ENCODE results near the gene COX4I1. TPM values are rescaled to one million over a fixed set of nuclear protein-coding genes. Genes with fewer than 3 reads are reported as not detected.

The COX4I1 gene
- total RNA-seq, 1 experiment from 2014 or later: 839 TPM

DNA sequence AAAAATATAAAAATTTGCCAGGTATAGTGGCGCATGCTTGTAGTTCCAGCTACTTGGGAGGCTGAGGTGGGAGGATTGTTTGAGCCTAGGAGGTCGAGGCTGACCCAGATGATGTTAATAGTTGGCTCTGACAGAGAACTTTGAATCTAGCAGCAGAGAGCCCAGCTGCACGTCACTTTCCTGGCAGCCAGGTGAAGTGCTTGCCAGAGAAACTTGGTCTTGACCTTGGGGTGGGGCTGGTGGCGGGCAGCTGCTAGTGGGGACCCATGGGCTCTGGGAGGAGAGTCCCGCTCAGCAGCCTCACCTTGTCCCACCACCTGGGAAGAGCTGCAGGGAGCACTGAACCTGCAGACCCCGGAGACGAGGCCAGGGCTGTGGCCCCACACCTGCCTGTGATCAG, 45.5 kb upstream of the COX4I1 start:
- Histone ChIP-seq H3K9me3 (ENCODE audit: control insufficient read depth in 1 of 2, insufficient read depth in 1 of 2, low read depth in 1 of 2, low read length in 2 of 2) (no peaks in the 10 kb centered on the region), H3K9me2 (ENCODE audit: insufficient read depth) (no peaks in the 10 kb centered on the region), H2AFZ (ENCODE audit: low read depth, low read length, poor library complexity, severe bottlenecking) (no peak overlapping the region), H3K4me3 (replicated peaks in 1 of 2; ENCODE audit: low read depth in 1 of 2, low read length in 2 of 2) (no peak overlapping the region), H3K9ac (ENCODE audit: low read length) (no peak overlapping the region), H3K4me1 (ENCODE audit: control insufficient read depth in 1 of 2, insufficient read depth in 2 of 2, low read length in 2 of 2) (peaks cover 20 to 34% of the 10 kb centered on the region in 2 experiments), H3K27me3 (ENCODE audit: insufficient read depth, low read length) (no peaks in the 10 kb centered on the region; the same call in 1 of the 2 replicates), H3K27ac (ENCODE audit: low read depth, low read length) (no peak overlapping the region), H3K36me3 (ENCODE audit: control insufficient read depth in 1 of 2, insufficient read depth in 2 of 2, low read length in 2 of 2) (no peaks in the 10 kb centered on the region), H3K79me2 (ENCODE audit: insufficient read depth, low read length) (peaks cover 15% of the 10 kb centered on the region; the same call in 1 of the 2 replicates), H4K20me1 (ENCODE audit: insufficient read depth) (no peaks in the 10 kb centered on the region), H3K4me2 (ENCODE audit: low read length) (no peak overlapping the region)
- no peak for ATAC-seq
- no TSS peak for BruUV-seq (replicated peaks)
- ChIA-PET CTCF (interaction anchor here (0.6 kb wide), 1 partner anchor 478 kb away, joined by 3 read pairs; no protein-coding TSS in a partner anchor), POLR2A (no interaction called here), RAD21 (ENCODE audit: low non-redundant PET in 1 of 2, low total read pairs in 2 of 2, uncharacterized antibody in 2 of 2, unreplicated experiment in 2 of 2) (interaction anchor here in 1 of 2 experiments (0.6 kb wide), 1 partner anchor 1309 kb away, joined by 5 read pairs; no protein-coding TSS in a partner anchor)
- intact Hi-C loops (cut with micrococcal nuclease): no loop called here
- no peak for DNase-seq (ENCODE audit: low read depth, low spot score)
- TF ChIP-seq SP1 (IDR thresholded peaks at IDR 0.05; ENCODE audit: low read depth) (no peak), YY1 (IDR thresholded peaks at IDR 0.05; ENCODE audit: extremely low read depth, insufficient replicate concordance, low read depth, low read length) (no peak), CEBPB (IDR thresholded peaks at IDR 0.05; ENCODE audit: low read depth) (no peak), EGR1 (IDR thresholded peaks at IDR 0.05; ENCODE audit: low read depth) (no peak), TCF7L2 (IDR thresholded peaks at IDR 0.05; ENCODE audit: borderline replicate concordance, extremely low read depth, insufficient read depth, insufficient read length) (no peak), EZH2 (IDR thresholded peaks at IDR 0.05) (no peak), ZNF274 (IDR thresholded peaks at IDR 0.05; ENCODE audit: low read depth, low read length) (no peak), SRF (IDR thresholded peaks at IDR 0.05; ENCODE audit: low read depth) (no peak), JUND (IDR thresholded peaks at IDR 0.05) (no peak), SIN3A (IDR thresholded peaks at IDR 0.05; ENCODE audit: low read depth) (no peak), CBX3 (IDR thresholded peaks at IDR 0.05; ENCODE audit: low read depth) (no peak), ZFX (IDR thresholded peaks at IDR 0.05) (no peak)
- TF ChIP-seq, protein P1, sequence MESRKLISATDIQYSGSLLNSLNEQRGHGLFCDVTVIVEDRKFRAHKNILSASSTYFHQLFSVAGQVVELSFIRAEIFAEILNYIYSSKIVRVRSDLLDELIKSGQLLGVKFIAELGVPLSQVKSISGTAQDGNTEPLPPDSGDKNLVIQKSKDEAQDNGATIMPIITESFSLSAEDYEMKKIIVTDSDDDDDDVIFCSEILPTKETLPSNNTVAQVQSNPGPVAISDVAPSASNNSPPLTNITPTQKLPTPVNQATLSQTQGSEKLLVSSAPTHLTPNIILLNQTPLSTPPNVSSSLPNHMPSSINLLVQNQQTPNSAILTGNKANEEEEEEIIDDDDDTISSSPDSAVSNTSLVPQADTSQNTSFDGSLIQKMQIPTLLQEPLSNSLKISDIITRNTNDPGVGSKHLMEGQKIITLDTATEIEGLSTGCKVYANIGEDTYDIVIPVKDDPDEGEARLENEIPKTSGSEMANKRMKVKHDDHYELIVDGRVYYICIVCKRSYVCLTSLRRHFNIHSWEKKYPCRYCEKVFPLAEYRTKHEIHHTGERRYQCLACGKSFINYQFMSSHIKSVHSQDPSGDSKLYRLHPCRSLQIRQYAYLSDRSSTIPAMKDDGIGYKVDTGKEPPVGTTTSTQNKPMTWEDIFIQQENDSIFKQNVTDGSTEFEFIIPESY (IDR thresholded peaks at IDR 0.05; ENCODE audit: extremely low read depth, insufficient replicate concordance, low read length): no peak
- TF ChIP-seq, protein P2, sequence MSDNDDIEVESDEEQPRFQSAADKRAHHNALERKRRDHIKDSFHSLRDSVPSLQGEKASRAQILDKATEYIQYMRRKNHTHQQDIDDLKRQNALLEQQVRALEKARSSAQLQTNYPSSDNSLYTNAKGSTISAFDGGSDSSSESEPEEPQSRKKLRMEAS (IDR thresholded peaks at IDR 0.05): no peak
- TF ChIP-seq, protein P3, sequence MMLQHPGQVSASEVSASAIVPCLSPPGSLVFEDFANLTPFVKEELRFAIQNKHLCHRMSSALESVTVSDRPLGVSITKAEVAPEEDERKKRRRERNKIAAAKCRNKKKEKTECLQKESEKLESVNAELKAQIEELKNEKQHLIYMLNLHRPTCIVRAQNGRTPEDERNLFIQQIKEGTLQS (IDR thresholded peaks at IDR 0.05): no peak
- TF ChIP-seq, protein P4, sequence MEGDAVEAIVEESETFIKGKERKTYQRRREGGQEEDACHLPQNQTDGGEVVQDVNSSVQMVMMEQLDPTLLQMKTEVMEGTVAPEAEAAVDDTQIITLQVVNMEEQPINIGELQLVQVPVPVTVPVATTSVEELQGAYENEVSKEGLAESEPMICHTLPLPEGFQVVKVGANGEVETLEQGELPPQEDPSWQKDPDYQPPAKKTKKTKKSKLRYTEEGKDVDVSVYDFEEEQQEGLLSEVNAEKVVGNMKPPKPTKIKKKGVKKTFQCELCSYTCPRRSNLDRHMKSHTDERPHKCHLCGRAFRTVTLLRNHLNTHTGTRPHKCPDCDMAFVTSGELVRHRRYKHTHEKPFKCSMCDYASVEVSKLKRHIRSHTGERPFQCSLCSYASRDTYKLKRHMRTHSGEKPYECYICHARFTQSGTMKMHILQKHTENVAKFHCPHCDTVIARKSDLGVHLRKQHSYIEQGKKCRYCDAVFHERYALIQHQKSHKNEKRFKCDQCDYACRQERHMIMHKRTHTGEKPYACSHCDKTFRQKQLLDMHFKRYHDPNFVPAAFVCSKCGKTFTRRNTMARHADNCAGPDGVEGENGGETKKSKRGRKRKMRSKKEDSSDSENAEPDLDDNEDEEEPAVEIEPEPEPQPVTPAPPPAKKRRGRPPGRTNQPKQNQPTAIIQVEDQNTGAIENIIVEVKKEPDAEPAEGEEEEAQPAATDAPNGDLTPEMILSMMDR (IDR thresholded peaks at IDR 0.05 in 2 of 3, conservative IDR thresholded peaks at IDR 0.05 in 1 of 3; ENCODE audit: borderline replicate concordance in 1 of 3, insufficient read depth in 1 of 3, low read depth in 2 of 3, low read length in 2 of 3): no peak

Data from HCT116 (cell line).